K562 (cell line): Measurements from ENCODE around the gene GLIS2. TPM values are rescaled to one million over a fixed set of nuclear protein-coding genes. Genes with fewer than 3 reads are reported as not detected.

ENCODE experiments used
- ATAC-seq: fragments of 200-7000 bp; cut with Tn5 transposase; 3 replicates; pipeline ENCODE4 v1.9.1; 2020; ENCODE audit warnings: moderate library complexity
- BruUV-seq: library from RNA; stranded (reverse); fragments of 400-500 nt; replicated peaks from 2 replicates; lab custom pipeline; 2021; lab: Mats Ljungman, UMichigan
- CTCF ChIA-PET: fragments of 300-600 bp; formaldehyde crosslinking; extraction: SDS; loops from one replicate; lab custom pipeline; 2021; ENCODE audit warnings: low intra/inter-chr PET ratio; lab: Yijun Ruan, JAX
- POLR2A ChIA-PET: fragments of 300-600, 350-650 bp; sonication (Branson Sonifier 250); formaldehyde crosslinking; extraction: SDS; loops from one replicate; lab custom pipeline; 2021; ENCODE audit warnings: antibody characterized with exemption, inconsistent platforms; lab: Yijun Ruan, JAX
- DNase-seq, 4 experiments: peaks; one replicate each; pipeline versions ENCODE4 v3.0.0 to v3.0.0-alpha.2; 2011 to 2018; ENCODE audit warnings: low spot score in 3 of 4, mixed read lengths in 3 of 4; ENCODE audit errors: extremely low read depth in 1 of 4
- FAIRE-seq: peaks from 2 replicates; lab custom pipeline; 2011; peaks lifted over from hg19 to GRCh38; lab: Jason Lieb, UNC
- H2AFZ ChIP-seq: 2 replicates; pipeline ENCODE4 v1.6.0; 2011; ENCODE audit warnings: low read depth, low read length, control low read depth, inconsistent platforms
- H3K27ac ChIP-seq: fragments of 200-600 bp; 3 replicates; pipeline ENCODE4 v1.8.0; 2011; ENCODE audit warnings: low read depth, mild to moderate bottlenecking, control low read depth, inconsistent platforms, low read length, moderate library complexity, mixed read lengths; ENCODE audit errors: extremely low read depth
- H3K27me3 ChIP-seq, 2 experiments: fragments of 300-600 bp in 1 of 2; 2 replicates in 1 of 2; 3 replicates in 1 of 2; pipeline versions ENCODE4 v1.6.0 to v1.8.0; 2011; ENCODE audit warnings: inconsistent platforms in 2 of 2, low read length in 2 of 2, mild to moderate bottlenecking in 1 of 2, mixed read lengths in 1 of 2, moderate library complexity in 1 of 2; ENCODE audit not compliant: control insufficient read depth in 2 of 2, insufficient read depth in 2 of 2
- H3K36me3 ChIP-seq: fragments of 300-600 bp; 3 replicates; pipeline ENCODE4 v1.8.0; 2011; ENCODE audit warnings: mild to moderate bottlenecking, low read length, inconsistent platforms; ENCODE audit not compliant: control insufficient read depth, insufficient read depth
- H3K4me1 ChIP-seq, 2 experiments: fragments of 200-600 bp in 1 of 2; replicated peaks in 1 of 2; 2 replicates in 1 of 2; 3 replicates in 1 of 2; pipeline versions ENCODE4 v1.5.1 to v1.8.0; 2011; ENCODE audit warnings: inconsistent platforms in 2 of 2, low read length in 2 of 2, mild to moderate bottlenecking in 1 of 2, mixed read lengths in 1 of 2, moderate library complexity in 1 of 2; ENCODE audit not compliant: control insufficient read depth in 2 of 2, insufficient read depth in 2 of 2
- H3K4me2 ChIP-seq: 2 replicates; pipeline ENCODE4 v1.6.1; 2011; ENCODE audit warnings: low read length, control low read depth, inconsistent platforms, mixed read lengths; ENCODE audit not compliant: insufficient read depth
- H3K4me3 ChIP-seq: fragments of 200-600 bp; sonication (generic), shearing (Covaris generic); 2 replicates; pipeline ENCODE4 v1.5.1; 2016; ENCODE audit warnings: control low read depth, inconsistent platforms
- H3K79me2 ChIP-seq: fragments of 200-600 bp; 3 replicates; pipeline ENCODE4 v1.8.0; 2011; ENCODE audit warnings: low read length, inconsistent platforms; ENCODE audit not compliant: control insufficient read depth, insufficient read depth
- H3K9ac ChIP-seq, 2 experiments: 2 replicates each; pipeline versions ENCODE4 v1.6.0 to v1.6.1; 2011; ENCODE audit warnings: low read depth in 2 of 2, low read length in 2 of 2, control low read depth in 1 of 2, inconsistent platforms in 1 of 2, mild to moderate bottlenecking in 1 of 2, mixed read lengths in 1 of 2; ENCODE audit not compliant: insufficient read depth in 1 of 2
- H3K9me1 ChIP-seq: one replicate; pipeline ENCODE4 v1.6.0; 2011; ENCODE audit warnings: inconsistent platforms, mild to moderate bottlenecking, low read length, moderate library complexity; ENCODE audit not compliant: control insufficient read depth, insufficient read depth
- H3K9me3 ChIP-seq: replicated peaks from 2 replicates; pipeline ENCODE4 v1.5.1; 2011; ENCODE audit warnings: low read depth, low read length, inconsistent platforms; ENCODE audit not compliant: control insufficient read depth, insufficient read depth
- H4K20me1 ChIP-seq: replicated peaks from 2 replicates; pipeline ENCODE4 v1.6.1; 2011; ENCODE audit warnings: low read length, inconsistent platforms, mixed read lengths; ENCODE audit not compliant: control insufficient read depth, insufficient read depth
- POLR2G ChIP-seq: fragments of 200-400 bp; formaldehyde crosslinking; IDR thresholded peaks from 2 replicates; pipeline ENCODE4 v1.6.1; 2017; ENCODE audit warnings: low read depth, mild to moderate bottlenecking, antibody characterized with exemption, low read length, moderate library complexity
- TCF15 ChIP-seq: fragments of 250-450 bp; sonication (Bioruptor Pico); IDR thresholded peaks from 2 replicates; pipeline ENCODE4 v1.8.0; 2022; ENCODE audit warnings: moderate library complexity, mild to moderate bottlenecking, inconsistent platforms
- WHSC1 ChIP-seq: IDR thresholded peaks from one replicate; pipeline ENCODE4 v1.6.1; 2012; ENCODE audit warnings: low read length, control low read depth, inconsistent platforms
- WGBS: fragments of 100-300 bp; shearing (Covaris generic); methylation state at CpG from one replicate; pipeline ENCODE4 v1.1.6; 2016; ENCODE audit warnings: low coverage, mixed read lengths; ENCODE audit not compliant: insufficient coverage; ENCODE audit errors: missing lambda C conversion rate; 5-methylcytosine and 5-hydroxymethylcytosine counted together
- in situ Hi-C: fragments of 300-500 bp; cut with MboI; formaldehyde crosslinking; loops from 4 replicates; pipeline ENCODE4 v1.15.0; 2018; ENCODE audit warnings: inconsistent platforms, mixed read lengths
- intact Hi-C: fragments of 100-400 bp; cut with micrococcal nuclease; formaldehyde crosslinking; loops from 2 replicates; pipeline ENCODE4 v1.14.2; 2022
- polyA plus RNA-seq, 8 experiments: library from polyadenylated mRNA; depleted of rRNA in 4 of 8; stranded (reverse) in 5 of 8; unstranded in 3 of 8; fragments of >200 nt; fragmentation: Nextera tagmentation in 2 of 8; fragmentation: Illumina TruSeq in 1 of 8; extraction: Ambion mirVana in 2 of 8; extraction: Trizol in 1 of 8; gene quantifications; 2 replicates each; pipeline versions ENCODE4 v1.2.1 to v1.2.3, GENCODE V29; 2011 to 2014; ENCODE audit warnings: inconsistent platforms in 1 of 8, missing spikeins in 1 of 8
- total RNA-seq, 7 experiments: library from RNA; depleted of rRNA in 6 of 7; stranded (reverse); fragments of >200 nt in 6 of 7; fragmentation: Illumina TruSeq in 2 of 7; extraction: Trizol in 2 of 7; gene quantifications; 2 replicates each; pipeline versions ENCODE4 v1.2.1 to v1.2.3, GENCODE V29; 2011 to 2021; ENCODE audit warnings: low replicate concordance in 1 of 7
- TF ChIP-seq, protein P1 (sequence below), 2 experiments: fragments of 450-650 bp; conservative IDR thresholded peaks; 2 replicates each; pipeline ENCODE4 v1.6.1; 2017; ENCODE audit warnings: mild to moderate bottlenecking in 2 of 2, moderate library complexity in 2 of 2

Gene GLIS2
- total and polyA plus RNA-seq, 9 of the 15 experiments (the other 6 are each of a cell fraction or from before 2014, with no cell fraction given): 0.10 to 9.0 (median 0.57) TPM

DNA sequence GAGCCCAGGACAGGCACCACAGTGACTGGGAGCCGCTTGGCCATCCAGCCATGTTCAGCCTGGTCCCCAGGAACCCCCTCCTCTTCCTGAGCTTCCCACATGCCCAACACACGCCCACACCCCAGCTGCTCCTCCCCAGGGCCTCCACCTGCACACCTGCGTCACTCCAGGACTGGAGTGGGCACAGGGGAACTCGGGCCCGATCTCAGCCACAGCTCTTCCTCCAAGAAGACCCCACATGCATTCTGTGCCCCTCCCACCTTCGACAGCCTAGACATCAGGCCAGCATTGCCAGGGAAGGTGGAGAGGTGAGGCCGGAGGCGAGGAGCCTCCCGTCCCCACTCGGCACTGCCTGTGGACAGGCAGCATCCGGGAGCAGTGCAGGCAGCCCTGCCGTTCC, 49.7 kb downstream of the GLIS2 start:
- no peak overlapping the region for H2AFZ ChIP-seq
- WGBS: 82% methylated on average over 9 of the region's 12 CpGs
- no peak for TF ChIP-seq WHSC1
- TF ChIP-seq, protein P1, sequence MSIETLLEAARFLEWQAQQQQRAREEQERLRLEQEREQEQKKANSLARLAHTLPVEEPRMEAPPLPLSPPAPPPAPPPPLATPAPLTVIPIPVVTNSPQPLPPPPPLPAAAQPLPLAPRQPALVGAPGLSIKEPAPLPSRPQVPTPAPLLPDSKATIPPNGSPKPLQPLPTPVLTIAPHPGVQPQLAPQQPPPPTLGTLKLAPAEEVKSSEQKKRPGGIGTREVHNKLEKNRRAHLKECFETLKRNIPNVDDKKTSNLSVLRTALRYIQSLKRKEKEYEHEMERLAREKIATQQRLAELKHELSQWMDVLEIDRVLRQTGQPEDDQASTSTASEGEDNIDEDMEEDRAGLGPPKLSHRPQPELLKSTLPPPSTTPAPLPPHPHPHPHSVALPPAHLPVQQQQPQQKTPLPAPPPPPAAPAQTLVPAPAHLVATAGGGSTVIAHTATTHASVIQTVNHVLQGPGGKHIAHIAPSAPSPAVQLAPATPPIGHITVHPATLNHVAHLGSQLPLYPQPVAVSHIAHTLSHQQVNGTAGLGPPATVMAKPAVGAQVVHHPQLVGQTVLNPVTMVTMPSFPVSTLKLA (conservative IDR thresholded peaks at IDR 0.05): no peak
- TF ChIP-seq POLR2G: peak; percentile 25; the same call in 1 of the 2 replicates
- TF ChIP-seq, all 486 proteins: peak for 1
- no peaks in the 10 kb centered on the region for H3K9me3 ChIP-seq
- H3K4me3 ChIP-seq: no peak overlapping the region
- no peak for ATAC-seq
- peaks cover 13 to 62% of the 10 kb centered on the region in 2 experiments for H3K4me1 ChIP-seq
- H3K36me3 ChIP-seq: peaks cover 42% of the 10 kb centered on the region; the same call in 2 of the 3 replicates
- intact Hi-C loops (no loop called here), in situ Hi-C loops (no loop called here)
- no peak overlapping the region for H3K4me2 ChIP-seq
- no peaks in the 10 kb centered on the region for H3K79me2 ChIP-seq
- ChIA-PET POLR2A (no interaction called here), CTCF (no interaction called here)
- no peak overlapping the region for H3K27ac ChIP-seq
- BruUV-seq: no TSS peak
- FAIRE-seq: no peak
- H3K9me1 ChIP-seq: no peaks in the 10 kb centered on the region
- no peak for DNase-seq
- peak overlapping the region in 1 of 2 experiments; percentile 73; a peak in 2 of 4 replicates for H3K9ac ChIP-seq
- H3K27me3 ChIP-seq: no peaks in the 10 kb centered on the region
- 0 out of 2 replicates have a peak, but pooled peaks cover 2% of the 10 kb centered on the region for H4K20me1 ChIP-seq

- no peak overlapping the region for H3K4me3 ChIP-seq
- POLR2A ChIA-PET: no interaction called here
These were observed 50.1 kb downstream of the GLIS2 start for GRCh38 chr16:4366016-4366415.

More at GRCh38 chr16:4366016-4366415, 50.1 kb downstream of the GLIS2 start:
- H3K27me3 ChIP-seq: no peaks in the 10 kb centered on the region
- H4K20me1 ChIP-seq: 0 out of 2 replicates have a peak, but pooled peaks cover 2% of the 10 kb centered on the region
- H3K36me3 ChIP-seq: peaks cover 42% of the 10 kb centered on the region; the same call in 2 of the 3 replicates
- H3K4me1 ChIP-seq: peaks cover 17 to 62% of the 10 kb centered on the region in 2 experiments
- no peaks in the 10 kb centered on the region for H3K9me1 ChIP-seq
- no peak for FAIRE-seq
- CTCF ChIA-PET: no interaction called here
- H3K9ac ChIP-seq: peak overlapping the region in 1 of 2 experiments; percentile 73; a peak in 2 of 4 replicates
- WGBS: 91% methylated on average over 10 of the region's 13 CpGs
- no peak overlapping the region for H2AFZ ChIP-seq
- TF ChIP-seq POLR2G (peak; percentile 3; the same call in 1 of the 2 replicates), TCF15 (CRISPR knock-in tag) (no peak)
- no peak for DNase-seq
- no peak overlapping the region for H3K4me2 ChIP-seq
- BruUV-seq: no TSS peak
- ATAC-seq: no peak
- in situ Hi-C loops: no loop called here
- no peak overlapping the region for H3K27ac ChIP-seq
- H3K9me3 ChIP-seq: no peaks in the 10 kb centered on the region
- no peaks in the 10 kb centered on the region for H3K79me2 ChIP-seq
- intact Hi-C loops: no loop called here
